PC-3 (cell line): ENCODE measurements around the gene BZW2. TPM values are rescaled to one million over a fixed set of nuclear protein-coding genes. Genes with fewer than 3 reads are reported as not detected.

ENCODE experiments used
- ATAC-seq: fragments of 200-7000 bp; cut with Tn5 transposase; 2 replicates; pipeline ENCODE4 v1.9.1; 2020; ENCODE audit warnings: mild to moderate bottlenecking, moderate library complexity
- BruUV-seq: library from RNA; stranded (reverse); fragments of 400-500 nt; replicated peaks from 2 replicates; lab custom pipeline; 2021; lab: Mats Ljungman, UMichigan
- CTCF ChIA-PET: fragments of 300-600 bp; sonication (Branson Sonifier 250); formaldehyde crosslinking; loops from one replicate; lab custom pipeline; 2022; ENCODE audit warnings: antibody characterized with exemption; lab: Charles Lee
- POLR2A ChIA-PET: fragments of 300-600 bp; sonication (Branson Sonifier 250); formaldehyde crosslinking; loops from one replicate; lab custom pipeline; 2022; ENCODE audit warnings: antibody characterized with exemption; ENCODE audit not compliant: unreplicated experiment; lab: Charles Lee
- DNase-seq: peaks from one replicate; pipeline ENCODE4 v3.0.0-alpha.2; 2015
- H2AFZ ChIP-seq: fragments of 300-600 bp; sonication (generic); 2 replicates; pipeline ENCODE4 v1.6.0; 2016; ENCODE audit warnings: antibody characterized with exemption, low read length
- H3F3A ChIP-seq: fragments of 300-600 bp; sonication (generic); one replicate; pipeline ENCODE4 v1.6.0; 2017; ENCODE audit warnings: antibody characterized with exemption, low read length, control low read depth, mild to moderate bottlenecking; ENCODE audit not compliant: unreplicated experiment
- H3K27ac ChIP-seq: fragments of 300-600 bp; sonication (generic); 2 replicates; pipeline ENCODE4 v1.5.1; 2016; ENCODE audit warnings: mild to moderate bottlenecking, low read length
- H3K27me3 ChIP-seq: fragments of 300-600 bp; sonication (generic); 2 replicates; pipeline ENCODE4 v1.6.1; 2016; ENCODE audit warnings: low read length, mixed read lengths
- H3K36me3 ChIP-seq: fragments of 300-600 bp; sonication (generic); 2 replicates; pipeline ENCODE4 v1.6.1; 2016; ENCODE audit warnings: low read depth, mixed run types, low read length, mixed read lengths
- H3K4me1 ChIP-seq: fragments of 300-600 bp; sonication (generic); 2 replicates; pipeline ENCODE4 v1.5.1; 2016; ENCODE audit warnings: low read length; ENCODE audit not compliant: insufficient read depth
- H3K4me2 ChIP-seq: fragments of 300-600 bp; sonication (generic); 2 replicates; pipeline ENCODE4 v1.6.0; 2016; ENCODE audit warnings: low read length
- H3K4me3 ChIP-seq: fragments of 300-600 bp; sonication (generic); 2 replicates; pipeline ENCODE4 v1.5.1; 2016; ENCODE audit warnings: mild to moderate bottlenecking, low read length, mixed read lengths
- H3K79me2 ChIP-seq: fragments of 300-600 bp; sonication (generic); 2 replicates; pipeline ENCODE4 v1.6.1; 2017; ENCODE audit warnings: low read length, mixed read lengths
- H3K9ac ChIP-seq: fragments of 300-600 bp; sonication (generic); 2 replicates; pipeline ENCODE4 v1.6.0; 2016; ENCODE audit warnings: mild to moderate bottlenecking, low read length
- H3K9me2 ChIP-seq: fragments of 300-600 bp; sonication (generic); replicated peaks from 2 replicates; pipeline ENCODE4 v1.6.1; 2016; ENCODE audit warnings: mixed run types, low read length, mixed read lengths
- H3K9me3 ChIP-seq: fragments of 300-600 bp; sonication (generic); 2 replicates; pipeline ENCODE4 v1.6.1; 2016; ENCODE audit warnings: low read length, mixed read lengths
- H4K20me1 ChIP-seq: fragments of 300-600 bp; sonication (generic); 2 replicates; pipeline ENCODE4 v1.6.1; 2016; ENCODE audit warnings: low read length, mixed read lengths
- CTCF ChIP-seq: fragments of 300-600 bp; sonication (generic); conservative IDR thresholded peaks from 2 replicates; pipeline ENCODE4 v1.5.1; 2017; ENCODE audit warnings: antibody characterized with exemption, low read depth, mild to moderate bottlenecking, low read length
- EZH2 ChIP-seq: fragments of 300-600 bp; sonication (generic); IDR thresholded peaks from one replicate; pipeline ENCODE4 v1.6.1; 2017; ENCODE audit warnings: antibody characterized with exemption, mild to moderate bottlenecking, low read length; ENCODE audit not compliant: unreplicated experiment
- EZH2phosphoT487 ChIP-seq: fragments of 300-600 bp; sonication (generic); IDR thresholded peaks from 2 replicates; pipeline ENCODE4 v1.6.1; 2018; ENCODE audit warnings: mild to moderate bottlenecking, antibody characterized with exemption, low read length, borderline replicate concordance
- intact Hi-C: fragments of 100-400 bp; cut with micrococcal nuclease; formaldehyde crosslinking; loops from 2 replicates; pipeline ENCODE4 v1.9.0; 2023
- total RNA-seq: library from RNA; depleted of rRNA; stranded (reverse); fragments of >200 nt; gene quantifications from 2 replicates; pipeline ENCODE4 v1.2.3, GENCODE V29; 2014

BZW2 gene
- total RNA-seq, 1 experiment from 2014 or later: 86.1 TPM

DNA sequence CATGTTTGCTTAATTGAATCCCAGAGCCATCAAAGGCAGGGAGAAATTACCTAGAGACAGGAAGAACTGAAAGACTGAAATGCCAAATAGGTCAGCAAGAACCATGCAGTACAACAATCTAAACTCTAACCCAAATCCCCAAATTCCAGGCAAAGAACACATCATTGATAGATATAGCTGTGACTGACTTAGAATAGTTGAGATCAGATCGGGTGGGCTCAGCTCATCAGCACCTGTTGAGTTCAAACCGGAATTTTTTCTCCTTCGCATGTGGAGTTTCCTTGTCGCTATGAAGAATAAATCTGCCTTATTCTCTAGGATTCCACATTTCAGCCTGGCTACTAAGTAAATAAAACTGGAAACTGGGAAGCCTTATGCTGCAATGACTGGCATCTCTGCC is 1.8 kb upstream of the BZW2 start:
- no TSS peak for BruUV-seq
- CTCF ChIA-PET: interaction anchor here (0.6 kb wide), 2 partner anchors 24 to 312 kb away, joined by 3 to 5 read pairs; no protein-coding TSS in a partner anchor
- Histone ChIP-seq H3K36me3 (no peaks in the 10 kb centered on the region), H3K79me2 (peaks cover 52% of the 10 kb centered on the region), H3F3A (peaks cover 4% of the 10 kb centered on the region), H3K9ac (peak overlapping the region; percentile 85), H3K4me3 (peak overlapping the region; percentile 95), H3K4me2 (peak overlapping the region; percentile 85), H3K9me3 (no peaks in the 10 kb centered on the region), H2AFZ (peak overlapping the region; percentile 91), H3K27me3 (no peaks in the 10 kb centered on the region), H3K4me1 (peaks cover 22% of the 10 kb centered on the region), H3K9me2 (no peaks in the 10 kb centered on the region), H4K20me1 (peaks cover 26% of the 10 kb centered on the region), H3K27ac (no peak overlapping the region)
- POLR2A ChIA-PET: no interaction called here
- DNase-seq (no peak), ATAC-seq (no peak)
- intact Hi-C loops: loop anchor here (2.0 kb wide), 1 partner anchor 215 kb away; no protein-coding TSS in a partner anchor
- TF ChIP-seq EZH2 (no peak), CTCF (no peak), EZH2phosphoT487 (no peak)

DNA sequence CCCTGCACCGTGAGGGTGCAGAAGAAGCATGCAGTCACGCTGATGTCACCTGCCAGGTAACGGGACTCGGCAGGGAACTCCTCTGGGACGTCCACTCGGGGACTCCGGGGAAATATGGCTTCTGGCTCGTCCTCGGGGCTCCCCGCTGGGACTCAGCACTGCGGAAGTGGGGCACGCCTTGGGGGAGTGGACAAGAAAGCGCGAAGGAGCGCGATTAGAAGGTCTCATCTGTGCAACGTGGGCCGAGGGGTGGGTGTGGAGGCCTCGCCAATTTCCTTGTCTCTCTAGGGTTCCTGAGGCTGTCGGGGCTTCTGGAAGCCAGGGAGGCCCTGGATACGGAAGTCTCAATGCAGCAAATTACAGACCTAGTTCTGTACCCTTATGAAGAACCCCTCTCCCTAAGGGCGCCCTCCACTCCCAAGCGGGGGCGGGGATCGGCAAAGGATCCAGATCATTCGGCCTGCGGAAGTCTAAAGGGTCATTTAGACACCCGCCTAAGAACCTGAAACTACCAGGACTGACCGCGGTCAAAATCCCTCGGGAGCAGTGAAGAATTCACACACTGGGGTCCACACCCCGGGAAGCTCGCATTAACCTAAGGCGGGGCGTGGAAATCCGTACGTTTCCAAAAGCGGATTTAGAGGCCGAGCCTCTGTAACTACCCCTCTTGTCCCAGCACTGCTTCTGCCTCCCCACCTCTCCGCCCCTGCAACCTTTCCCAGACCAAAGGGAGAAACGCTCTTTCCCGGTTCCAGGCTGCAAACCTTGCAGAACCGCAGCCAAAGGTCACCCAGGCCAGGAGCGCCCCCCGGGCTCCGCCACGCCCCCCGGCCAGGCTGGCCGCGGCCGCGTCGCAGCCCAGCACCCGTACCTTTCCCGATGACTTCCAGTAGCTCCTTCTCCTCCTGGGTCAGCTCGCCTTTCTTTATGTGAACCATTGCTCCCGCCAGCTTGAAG is 1.1 kb upstream of the BZW2 start:
- Histone ChIP-seq H3K9me2 (no peaks in the 10 kb centered on the region), H3K9me3 (no peaks in the 10 kb centered on the region), H3K4me3 (peak overlapping the region; percentile 95), H3F3A (peaks cover 4% of the 10 kb centered on the region), H3K79me2 (peaks cover 59% of the 10 kb centered on the region), H3K4me2 (peak overlapping the region; percentile 85), H3K4me1 (peaks cover 29% of the 10 kb centered on the region), H3K27me3 (no peaks in the 10 kb centered on the region), H3K9ac (peak overlapping the region; percentile 85), H3K36me3 (no peaks in the 10 kb centered on the region), H4K20me1 (peaks cover 34% of the 10 kb centered on the region), H2AFZ (peak overlapping the region; percentile 91), H3K27ac (0 out of 2 replicates have a peak overlapping the region, but pooled peaks have one; percentile 12)
- intact Hi-C loops: loop anchor here (2.0 to 5.0 kb wide), 2 partner anchors 216 to 272 kb away; no protein-coding TSS in a partner anchor
- ATAC-seq: peak; percentile 18
- no peak for TF ChIP-seq EZH2phosphoT487
- TF ChIP-seq EZH2: no peak
- no peak for TF ChIP-seq CTCF
- POLR2A ChIA-PET: interaction anchor here (0.7 kb wide), 1 partner anchor 22 kb away, joined by 3 read pairs; no protein-coding TSS in a partner anchor
- BruUV-seq: TSS peak; percentile 39
- CTCF ChIA-PET: interaction anchor here (0.6 kb wide), 1 partner anchor 23 kb away, joined by 3 read pairs; no protein-coding TSS in a partner anchor
- DNase-seq: peak; percentile 41
